Measurements from ENCODE around the gene TCF25. TPM values are rescaled to one million over a fixed set of nuclear protein-coding genes. Genes with fewer than 3 reads are reported as not detected.
"Not testable (repeated sequence)": the region's sequence is repeated elsewhere in the genome, so short reads cannot be mapped to it uniquely, and the experiment has no call there.

The TCF25 gene
- total RNA-seq, 1 experiment from 2014 or later: 122 TPM

DNA sequence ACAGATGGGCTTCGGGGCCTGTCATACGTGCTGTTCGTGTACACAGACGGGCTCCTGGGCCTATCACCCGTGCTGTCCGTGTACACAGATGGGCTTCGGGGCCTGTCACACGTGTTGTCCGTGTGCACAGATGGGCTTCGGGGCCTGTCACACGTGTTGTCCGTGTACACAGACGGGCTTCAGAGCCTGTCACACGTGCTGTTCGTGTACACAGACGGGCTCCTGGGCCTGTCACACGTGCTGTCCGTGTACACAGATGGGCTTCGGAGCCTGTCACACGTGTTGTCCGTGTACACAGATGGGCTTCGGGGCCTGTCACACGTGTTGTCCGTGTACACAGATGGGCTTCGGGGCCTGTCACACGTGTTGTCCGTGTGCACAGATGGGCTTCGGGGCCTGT is 5.7 kb downstream of the TCF25 start:
- peaks cover 11% of the 10 kb centered on the region for H3K4me1 ChIP-seq (replicated peaks)
- not testable (repeated sequence) for DNase-seq (ENCODE audit: low read depth in 1 of 2, low spot score in 2 of 2); H3K9me3 ChIP-seq (replicated peaks); H3K27me3 ChIP-seq (replicated peaks); H3K27ac ChIP-seq; H3K4me3 ChIP-seq
- peaks cover 82% of the 10 kb centered on the region for H3K36me3 ChIP-seq

- Histone ChIP-seq H3K27ac (no peak overlapping the region), H3K4me3 (no peak overlapping the region), H3K27me3 (replicated peaks) (no peaks in the 10 kb centered on the region), H3K4me1 (replicated peaks) (peaks cover 6% of the 10 kb centered on the region), H3K36me3 (peaks cover 80% of the 10 kb centered on the region), H3K9me3 (replicated peaks) (no peaks in the 10 kb centered on the region)
- no peak for DNase-seq (ENCODE audit: low read depth in 1 of 2, low spot score in 2 of 2)
Observed at GRCh38 chr16:89880477-89881367, 7.3 kb downstream of the TCF25 start.

- Histone ChIP-seq H3K36me3 (peaks cover 81% of the 10 kb centered on the region), H3K4me1 (replicated peaks) (peaks cover 6% of the 10 kb centered on the region), H3K4me3 (no peak overlapping the region), H3K27me3 (replicated peaks) (no peaks in the 10 kb centered on the region), H3K27ac (no peak overlapping the region), H3K9me3 (replicated peaks) (no peaks in the 10 kb centered on the region)
- DNase-seq (ENCODE audit: low read depth in 1 of 2, low spot score in 2 of 2): no peak
Observed at GRCh38 chr16:89881368-89881730, 8.0 kb downstream of the TCF25 start.

DNA sequence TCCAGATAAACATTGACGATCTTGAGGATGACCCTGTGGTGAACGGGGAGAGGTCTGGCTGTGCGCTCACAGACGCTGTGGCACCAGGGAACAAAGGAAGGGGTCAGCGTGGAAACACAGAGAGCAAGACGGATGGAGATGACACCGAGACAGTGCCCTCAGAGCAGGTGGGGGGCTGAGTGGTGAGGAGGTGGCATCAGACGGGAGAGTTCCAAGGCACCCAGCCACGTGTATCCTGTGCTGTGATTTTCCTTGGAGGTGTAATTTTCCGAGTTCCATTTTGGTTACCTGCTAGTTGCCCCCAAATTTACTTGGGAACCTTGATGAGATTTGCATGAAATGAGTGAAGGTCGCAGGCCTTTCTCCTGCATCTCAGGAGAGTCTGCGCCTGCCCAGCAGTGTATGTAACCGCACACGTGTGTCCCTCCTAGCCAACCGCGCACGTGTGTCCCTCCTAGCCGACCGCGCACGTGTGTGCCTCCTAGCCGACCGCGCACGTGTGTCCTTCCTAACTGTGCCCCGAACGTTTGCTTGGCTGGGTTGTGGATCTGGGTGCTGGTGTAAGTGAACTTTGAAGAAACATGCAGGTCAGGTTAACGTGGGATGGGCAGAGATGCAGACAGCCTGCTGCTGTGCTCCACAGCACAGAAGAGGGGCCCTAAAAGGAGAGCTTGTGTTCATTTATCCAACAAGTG is 10.1 kb downstream of the TCF25 start:
- Histone ChIP-seq H3K27ac (no peak overlapping the region), H3K4me3 (no peak overlapping the region), H3K27me3 (replicated peaks) (no peaks in the 10 kb centered on the region), H3K36me3 (peaks cover 82% of the 10 kb centered on the region), H3K4me1 (replicated peaks) (peaks cover 6% of the 10 kb centered on the region), H3K9me3 (replicated peaks) (no peaks in the 10 kb centered on the region)
- DNase-seq (ENCODE audit: low read depth in 1 of 2, low spot score in 2 of 2): no peak

DNA sequence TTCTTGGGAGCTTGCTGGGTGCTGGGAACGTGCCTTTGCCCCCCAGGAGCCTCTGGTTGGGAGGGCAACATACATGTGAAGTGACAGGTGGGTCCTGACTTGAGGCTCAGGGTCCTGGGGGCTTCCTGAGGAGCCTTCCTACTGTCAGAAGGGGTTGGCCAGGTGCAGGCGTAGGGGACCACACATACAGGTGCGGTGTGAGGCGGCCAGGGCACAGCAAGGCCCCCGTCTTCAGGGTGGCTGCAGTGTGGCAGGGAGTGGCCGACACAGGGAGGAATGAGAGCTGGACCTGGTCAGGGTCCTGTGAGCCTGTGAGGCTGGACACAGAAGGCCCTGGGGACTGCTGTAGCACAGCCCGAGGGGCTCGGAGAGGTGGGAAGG is 10.6 kb downstream of the TCF25 start:
- peaks cover 82% of the 10 kb centered on the region for H3K36me3 ChIP-seq
- no peaks in the 10 kb centered on the region for H3K27me3 ChIP-seq (replicated peaks)
- no peak overlapping the region for H3K27ac ChIP-seq
- no peak overlapping the region for H3K4me3 ChIP-seq
- H3K9me3 ChIP-seq (replicated peaks): no peaks in the 10 kb centered on the region
- DNase-seq (ENCODE audit: low read depth in 1 of 2, low spot score in 2 of 2): no peak
- peaks cover 6% of the 10 kb centered on the region for H3K4me1 ChIP-seq (replicated peaks)

DNA sequence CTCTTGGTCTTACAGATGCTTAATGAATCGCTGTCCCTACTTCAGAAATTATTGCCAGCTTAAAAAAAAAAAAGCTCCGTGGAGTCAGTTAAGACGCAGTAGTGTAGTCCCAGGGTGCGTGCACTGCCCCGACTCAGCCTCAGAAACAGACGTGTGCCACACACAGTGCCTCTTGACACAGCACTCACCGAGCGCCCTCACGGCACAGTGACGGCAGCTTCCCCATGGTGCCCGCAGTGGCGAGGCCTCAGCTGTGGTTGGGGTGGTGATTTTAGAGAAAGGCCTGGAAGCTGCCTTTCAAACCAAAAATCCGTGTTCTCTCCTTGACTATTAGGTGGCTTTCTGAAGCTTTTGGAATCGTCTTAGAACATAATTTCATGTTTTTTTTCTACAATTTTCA is 13.9 kb downstream of the TCF25 start:
- DNase-seq (ENCODE audit: low read depth in 1 of 2, low spot score in 2 of 2): no peak
- H3K36me3 ChIP-seq: peaks cover 91% of the 10 kb centered on the region
- H3K4me3 ChIP-seq: no peak overlapping the region
- no peaks in the 10 kb centered on the region for H3K9me3 ChIP-seq (replicated peaks)
- H3K27ac ChIP-seq: no peak overlapping the region
- no peaks in the 10 kb centered on the region for H3K4me1 ChIP-seq (replicated peaks)
- H3K27me3 ChIP-seq (replicated peaks): no peaks in the 10 kb centered on the region

- H3K4me1 ChIP-seq (replicated peaks): no peaks in the 10 kb centered on the region
- DNase-seq (ENCODE audit: low read depth in 1 of 2, low spot score in 2 of 2): no peak
- no peaks in the 10 kb centered on the region for H3K9me3 ChIP-seq (replicated peaks)
- peaks cover 95% of the 10 kb centered on the region for H3K36me3 ChIP-seq
- no peak overlapping the region for H3K4me3 ChIP-seq
- no peak overlapping the region for H3K27ac ChIP-seq
- no peaks in the 10 kb centered on the region for H3K27me3 ChIP-seq (replicated peaks)
Observed at GRCh38 chr16:89890200-89890599, 16.8 kb downstream of the TCF25 start.

GRCh38 chr16:89890886-89891657 is 17.7 kb downstream of the TCF25 start:
- peaks cover 95% of the 10 kb centered on the region for H3K36me3 ChIP-seq
- no peak overlapping the region for H3K4me3 ChIP-seq
- no peak for DNase-seq (ENCODE audit: low read depth in 1 of 2, low spot score in 2 of 2)

GRCh38 chr16:89892055-89892630 is 18.8 kb downstream of the TCF25 start:
- no peak overlapping the region for H3K4me3 ChIP-seq
- no peak overlapping the region for H3K27ac ChIP-seq
- H3K36me3 ChIP-seq: peaks cover 93% of the 10 kb centered on the region
- no peaks in the 10 kb centered on the region for H3K4me1 ChIP-seq (replicated peaks)
- DNase-seq (ENCODE audit: low read depth in 1 of 2, low spot score in 2 of 2): no peak
- no peaks in the 10 kb centered on the region for H3K27me3 ChIP-seq (replicated peaks)
- no peaks in the 10 kb centered on the region for H3K9me3 ChIP-seq (replicated peaks)

More at GRCh38 chr16:89890886-89891657, 17.7 kb downstream of the TCF25 start:
- Histone ChIP-seq H3K9me3 (replicated peaks) (no peaks in the 10 kb centered on the region), H3K4me1 (replicated peaks) (no peaks in the 10 kb centered on the region), H3K27me3 (replicated peaks) (no peaks in the 10 kb centered on the region), H3K27ac (no peak overlapping the region)

GRCh38 chr16:89892635-89893034 is 19.2 kb downstream of the TCF25 start:
- Histone ChIP-seq H3K36me3 (peaks cover 93% of the 10 kb centered on the region), H3K27ac (no peak overlapping the region), H3K9me3 (replicated peaks) (no peaks in the 10 kb centered on the region), H3K27me3 (replicated peaks) (no peaks in the 10 kb centered on the region), H3K4me1 (replicated peaks) (no peaks in the 10 kb centered on the region), H3K4me3 (no peak overlapping the region)
- DNase-seq (ENCODE audit: low read depth in 1 of 2, low spot score in 2 of 2): no peak

- H3K9me3 ChIP-seq (replicated peaks): no peaks in the 10 kb centered on the region
- H3K4me3 ChIP-seq: no peak overlapping the region
- no peaks in the 10 kb centered on the region for H3K4me1 ChIP-seq (replicated peaks)
- no peak for DNase-seq (ENCODE audit: low read depth in 1 of 2, low spot score in 2 of 2)
- H3K27me3 ChIP-seq (replicated peaks): no peaks in the 10 kb centered on the region
- peaks cover 91% of the 10 kb centered on the region for H3K36me3 ChIP-seq
- H3K27ac ChIP-seq: no peak overlapping the region
Observed at GRCh38 chr16:89893642-89894548, 20.5 kb downstream of the TCF25 start.

DNA sequence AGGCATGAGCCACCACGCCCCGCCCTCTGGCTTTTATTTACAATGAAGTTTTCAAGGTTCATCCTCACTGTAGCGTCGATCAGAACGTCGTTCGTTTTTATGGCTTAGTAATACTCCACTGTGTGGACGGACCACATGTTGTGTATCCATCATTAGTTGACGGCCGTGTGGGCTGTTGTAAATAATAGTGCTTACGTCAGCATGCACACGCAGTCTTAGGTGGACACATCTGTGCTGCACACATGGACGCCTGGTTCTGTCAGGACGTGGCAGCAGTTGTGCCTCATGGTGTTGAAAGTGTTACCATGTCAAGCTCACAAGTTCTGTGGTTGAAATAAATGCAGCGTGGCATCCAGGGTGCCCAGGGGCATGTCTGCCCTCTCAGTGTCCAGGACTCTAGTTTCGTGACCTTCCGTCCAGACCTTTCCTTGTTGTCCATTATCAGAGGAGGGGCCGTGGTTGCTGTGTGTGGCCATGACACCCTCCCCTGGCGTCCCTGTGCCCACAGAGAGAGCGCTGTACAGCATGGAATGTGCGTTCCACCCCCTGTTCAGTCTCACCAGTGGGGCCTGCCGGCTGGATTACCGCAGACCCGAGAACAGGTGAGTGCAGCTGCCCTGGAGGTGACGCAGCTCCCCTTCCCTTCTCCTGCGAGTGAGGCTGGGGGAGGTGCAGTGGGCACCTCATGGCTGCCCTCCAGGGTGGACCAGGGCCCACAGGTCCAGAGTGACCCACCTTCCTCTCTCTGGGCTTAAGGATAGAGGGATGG is 22.3 kb downstream of the TCF25 start:
- H3K27ac ChIP-seq: no peak overlapping the region
- H3K4me1 ChIP-seq (replicated peaks): no peaks in the 10 kb centered on the region
- no peak for DNase-seq (ENCODE audit: low read depth in 1 of 2, low spot score in 2 of 2)
- H3K4me3 ChIP-seq: no peak overlapping the region
- peaks cover 91% of the 10 kb centered on the region for H3K36me3 ChIP-seq
- no peaks in the 10 kb centered on the region for H3K27me3 ChIP-seq (replicated peaks)
- H3K9me3 ChIP-seq (replicated peaks): no peaks in the 10 kb centered on the region
